ENCODE results near the gene COX5A.

COX5A gene

DNA sequence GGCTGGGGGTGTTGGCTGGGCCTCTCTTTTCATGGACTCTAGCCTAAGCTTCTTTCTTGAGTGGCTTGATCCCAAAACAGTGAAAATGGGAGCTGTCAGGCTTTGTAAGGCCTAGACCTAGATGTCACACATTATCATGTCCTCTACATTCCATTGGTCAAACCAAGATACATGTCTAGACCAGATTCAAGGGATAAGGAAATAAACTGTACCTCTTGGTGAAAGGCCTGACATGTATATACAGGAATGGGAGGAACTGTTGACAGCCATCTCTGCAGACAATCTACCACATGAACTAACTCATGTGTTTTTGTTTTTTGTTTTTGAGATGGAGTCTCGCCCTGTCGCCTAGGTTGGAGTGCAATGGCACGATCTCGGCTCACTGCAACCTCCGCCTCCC, 29.8 kb upstream of the COX5A start:
- H3K36me3 ChIP-seq (ENCODE audit: insufficient read depth, insufficient read length, low read length), result no peaks in the 10 kb centered on the region
- no peak for DNase-seq (ENCODE audit: low read depth, low spot score)
- no peaks in the 10 kb centered on the region for H3K4me1 ChIP-seq (ENCODE audit: insufficient read depth, insufficient read length)
- peaks cover 11% of the 10 kb centered on the region for H3K27me3 ChIP-seq (ENCODE audit: insufficient read depth, insufficient read length)
- no peak for TF ChIP-seq ZNF274 (IDR thresholded peaks at IDR 0.05; ENCODE audit: low read depth, low read length)
- no peak for TF ChIP-seq SUZ12 (IDR thresholded peaks at IDR 0.05; ENCODE audit: extremely low read depth, insufficient read depth, insufficient read length)
- no peak for TF ChIP-seq YY1 (IDR thresholded peaks at IDR 0.05; ENCODE audit: insufficient read depth, insufficient read length)
- H3K9ac ChIP-seq (ENCODE audit: insufficient read length, low read depth), result no peak overlapping the region
- H3K9me3 ChIP-seq (ENCODE audit: insufficient read depth, low read length), result no peaks in the 10 kb centered on the region
- no peak overlapping the region for H3K4me3 ChIP-seq (ENCODE audit: insufficient read length, low read depth)

DNA sequence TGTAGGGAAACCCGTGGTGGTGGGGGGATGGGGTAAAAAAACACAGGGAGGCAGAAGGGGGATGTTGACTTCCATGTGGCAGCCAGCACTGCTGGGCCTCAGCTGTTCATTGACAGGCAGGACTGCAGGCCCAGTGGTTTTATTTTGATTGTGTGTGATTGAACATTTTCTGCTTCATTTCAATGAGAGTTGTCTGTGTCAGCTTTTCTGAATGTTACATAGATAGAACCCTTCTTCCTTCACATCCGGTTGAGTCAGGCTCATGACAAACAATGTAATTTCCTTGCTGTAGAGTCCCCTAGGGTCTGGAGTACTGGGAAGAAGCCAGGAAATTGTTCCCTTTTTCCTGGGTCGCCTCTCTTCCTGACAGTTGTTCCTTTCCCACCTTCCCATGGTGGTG, 26.9 kb upstream of the COX5A start:
- H3K4me3 ChIP-seq (ENCODE audit: insufficient read length, low read depth), result no peak overlapping the region
- TF ChIP-seq ZNF274 (IDR thresholded peaks at IDR 0.05; ENCODE audit: low read depth, low read length), result no peak
- no peak for TF ChIP-seq YY1 (IDR thresholded peaks at IDR 0.05; ENCODE audit: insufficient read depth, insufficient read length)
- no peak for TF ChIP-seq SUZ12 (IDR thresholded peaks at IDR 0.05; ENCODE audit: extremely low read depth, insufficient read depth, insufficient read length)
- no peaks in the 10 kb centered on the region for H3K36me3 ChIP-seq (ENCODE audit: insufficient read depth, insufficient read length, low read length)

DNA sequence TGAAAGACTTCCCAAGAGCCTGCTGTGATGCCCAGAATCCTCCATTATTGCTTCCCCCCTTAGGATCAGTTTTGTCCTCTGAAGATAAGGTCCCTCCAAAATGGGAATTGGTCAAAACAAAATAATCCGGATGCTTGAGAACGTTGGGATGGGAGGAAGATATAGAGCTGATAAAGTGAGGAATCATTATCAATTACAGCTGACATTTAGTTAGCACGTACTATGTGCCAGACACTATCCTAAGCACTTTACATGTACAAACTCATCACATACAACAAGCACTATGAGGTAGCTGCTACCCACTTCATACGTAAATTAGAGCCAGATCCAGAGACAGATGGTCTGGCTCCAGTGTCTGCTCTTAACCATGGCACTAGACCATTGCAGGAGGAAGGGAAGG, 25.3 kb upstream of the COX5A start:
- no peak for TF ChIP-seq SUZ12 (IDR thresholded peaks at IDR 0.05; ENCODE audit: extremely low read depth, insufficient read depth, insufficient read length)
- no peak for TF ChIP-seq YY1 (IDR thresholded peaks at IDR 0.05; ENCODE audit: insufficient read depth, insufficient read length)
- no peak for TF ChIP-seq ZNF274 (IDR thresholded peaks at IDR 0.05; ENCODE audit: low read depth, low read length)
- Histone ChIP-seq H3K27me3 (ENCODE audit: insufficient read depth, insufficient read length) (peaks cover 47% of the 10 kb centered on the region), H3K4me3 (ENCODE audit: insufficient read length, low read depth) (no peak overlapping the region), H3K36me3 (ENCODE audit: insufficient read depth, insufficient read length, low read length) (no peaks in the 10 kb centered on the region), H3K9me3 (ENCODE audit: insufficient read depth, low read length) (no peaks in the 10 kb centered on the region), H3K9ac (ENCODE audit: insufficient read length, low read depth) (no peak overlapping the region), H3K4me1 (ENCODE audit: insufficient read depth, insufficient read length) (peaks cover 3% of the 10 kb centered on the region)
- no peak for DNase-seq (ENCODE audit: low read depth, low spot score)

More for the DNA sequence above, 26.9 kb upstream of the COX5A start:
- no peak for DNase-seq (ENCODE audit: low read depth, low spot score)
- Histone ChIP-seq H3K9me3 (ENCODE audit: insufficient read depth, low read length) (no peaks in the 10 kb centered on the region), H3K4me1 (ENCODE audit: insufficient read depth, insufficient read length) (no peaks in the 10 kb centered on the region), H3K9ac (ENCODE audit: insufficient read length, low read depth) (no peak overlapping the region), H3K27me3 (ENCODE audit: insufficient read depth, insufficient read length) (peaks cover 36% of the 10 kb centered on the region)

- H3K4me3 ChIP-seq (ENCODE audit: insufficient read length, low read depth), result no peak overlapping the region
- no peak overlapping the region for H3K9ac ChIP-seq (ENCODE audit: insufficient read length, low read depth)
- no peaks in the 10 kb centered on the region for H3K36me3 ChIP-seq (ENCODE audit: insufficient read depth, insufficient read length, low read length)
- peaks cover 47% of the 10 kb centered on the region for H3K27me3 ChIP-seq (ENCODE audit: insufficient read depth, insufficient read length)
- DNase-seq (ENCODE audit: low read depth, low spot score), result no peak
- H3K4me1 ChIP-seq (ENCODE audit: insufficient read depth, insufficient read length), result peaks cover 3% of the 10 kb centered on the region
- H3K9me3 ChIP-seq (ENCODE audit: insufficient read depth, low read length), result no peaks in the 10 kb centered on the region
- no peak for TF ChIP-seq ZNF274 (IDR thresholded peaks at IDR 0.05; ENCODE audit: low read depth, low read length)
- TF ChIP-seq YY1 (IDR thresholded peaks at IDR 0.05; ENCODE audit: insufficient read depth, insufficient read length), result no peak
- TF ChIP-seq SUZ12 (IDR thresholded peaks at IDR 0.05; ENCODE audit: extremely low read depth, insufficient read depth, insufficient read length), result no peak
These were observed 24.8 kb upstream of the COX5A start for GRCh38 chr15:74962671-74963070.

DNA sequence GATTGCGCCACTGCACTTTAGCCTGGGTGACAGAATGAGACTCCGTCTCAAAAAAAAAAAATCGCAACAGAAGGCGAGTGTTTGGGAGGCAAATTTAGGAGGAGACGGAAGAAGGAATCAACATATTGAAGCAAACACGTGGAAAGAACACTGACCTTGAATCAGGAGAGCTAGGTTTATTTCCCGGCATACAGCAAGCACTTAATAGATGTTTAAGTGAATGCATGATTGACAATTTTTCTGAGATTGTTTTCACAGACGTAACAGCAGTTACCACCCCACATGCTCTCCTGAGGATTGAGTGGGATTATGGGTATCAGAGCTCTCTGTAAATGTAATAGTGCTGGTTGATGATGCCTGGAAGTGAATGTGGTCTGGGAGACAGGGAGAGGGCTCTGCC, 24.3 kb upstream of the COX5A start:
- H3K9ac ChIP-seq (ENCODE audit: insufficient read length, low read depth), result no peak overlapping the region
- H3K36me3 ChIP-seq (ENCODE audit: insufficient read depth, insufficient read length, low read length), result no peaks in the 10 kb centered on the region
- TF ChIP-seq ZNF274 (IDR thresholded peaks at IDR 0.05; ENCODE audit: low read depth, low read length), result no peak
- no peak for TF ChIP-seq YY1 (IDR thresholded peaks at IDR 0.05; ENCODE audit: insufficient read depth, insufficient read length)
- TF ChIP-seq SUZ12 (IDR thresholded peaks at IDR 0.05; ENCODE audit: extremely low read depth, insufficient read depth, insufficient read length), result no peak
- no peak for DNase-seq (ENCODE audit: low read depth, low spot score)
- H3K9me3 ChIP-seq (ENCODE audit: insufficient read depth, low read length), result no peaks in the 10 kb centered on the region
- peaks cover 47% of the 10 kb centered on the region for H3K27me3 ChIP-seq (ENCODE audit: insufficient read depth, insufficient read length)
- no peak overlapping the region for H3K4me3 ChIP-seq (ENCODE audit: insufficient read length, low read depth)
- H3K4me1 ChIP-seq (ENCODE audit: insufficient read depth, insufficient read length), result peaks cover 5% of the 10 kb centered on the region

GRCh38 chr15:74961616-74962015, 23.7 kb upstream of the COX5A start:
- H3K4me1 ChIP-seq (ENCODE audit: insufficient read depth, insufficient read length), result peaks cover 6% of the 10 kb centered on the region
- no peak overlapping the region for H3K9ac ChIP-seq (ENCODE audit: insufficient read length, low read depth)
- no peak for DNase-seq (ENCODE audit: low read depth, low spot score)
- H3K36me3 ChIP-seq (ENCODE audit: insufficient read depth, insufficient read length, low read length), result no peaks in the 10 kb centered on the region
- H3K9me3 ChIP-seq (ENCODE audit: insufficient read depth, low read length), result no peaks in the 10 kb centered on the region
- TF ChIP-seq ZNF274 (IDR thresholded peaks at IDR 0.05; ENCODE audit: low read depth, low read length) (no peak), YY1 (IDR thresholded peaks at IDR 0.05; ENCODE audit: insufficient read depth, insufficient read length) (no peak), SUZ12 (IDR thresholded peaks at IDR 0.05; ENCODE audit: extremely low read depth, insufficient read depth, insufficient read length) (no peak)
- peaks cover 47% of the 10 kb centered on the region for H3K27me3 ChIP-seq (ENCODE audit: insufficient read depth, insufficient read length)
- H3K4me3 ChIP-seq (ENCODE audit: insufficient read length, low read depth), result no peak overlapping the region

DNA sequence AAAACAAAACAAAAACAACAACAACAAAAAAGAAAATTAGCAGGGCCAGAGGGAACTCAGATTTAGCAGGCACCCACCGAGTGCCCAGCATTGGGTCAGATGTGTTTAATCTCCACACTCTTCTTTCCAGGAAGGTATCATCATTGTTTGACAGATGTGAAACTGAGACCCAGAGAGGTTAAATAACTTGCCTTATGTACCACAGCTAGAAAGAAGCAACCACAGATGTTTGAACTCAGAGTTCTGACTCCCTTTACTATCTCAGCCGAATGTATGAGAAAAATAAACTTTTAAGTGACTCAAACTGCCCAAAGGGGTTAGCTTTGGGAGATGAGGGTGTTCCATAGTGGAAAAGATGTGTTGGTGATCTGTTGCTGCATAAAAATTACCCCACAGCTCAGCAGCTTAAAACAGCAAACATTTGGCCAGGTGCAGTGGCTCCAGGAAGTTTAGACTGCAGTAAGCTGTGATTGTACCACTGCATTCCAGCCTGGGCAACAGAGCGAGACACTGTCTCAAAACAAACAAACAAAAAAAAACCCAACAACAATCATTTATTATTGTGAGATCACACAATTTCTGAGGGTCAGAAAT, 23.2 kb upstream of the COX5A start:
- no peak for DNase-seq (ENCODE audit: low read depth, low spot score)
- TF ChIP-seq SUZ12 (IDR thresholded peaks at IDR 0.05; ENCODE audit: extremely low read depth, insufficient read depth, insufficient read length) (no peak), ZNF274 (IDR thresholded peaks at IDR 0.05; ENCODE audit: low read depth, low read length) (no peak)
- no peak overlapping the region for H3K9ac ChIP-seq (ENCODE audit: insufficient read length, low read depth)
- H3K27me3 ChIP-seq (ENCODE audit: insufficient read depth, insufficient read length), result peaks cover 47% of the 10 kb centered on the region
- peaks cover 6% of the 10 kb centered on the region for H3K4me1 ChIP-seq (ENCODE audit: insufficient read depth, insufficient read length)
- H3K4me3 ChIP-seq (ENCODE audit: insufficient read length, low read depth), result no peak overlapping the region
- H3K36me3 ChIP-seq (ENCODE audit: insufficient read depth, insufficient read length, low read length), result no peaks in the 10 kb centered on the region
- H3K9me3 ChIP-seq (ENCODE audit: insufficient read depth, low read length), result no peaks in the 10 kb centered on the region
